GM12873 (cell line): ENCODE measurements around the gene MAP2.

ENCODE experiments used
- CTCF ChIP-seq: IDR thresholded peaks from 2 replicates; pipeline ENCODE4 v1.5.1; 2012; ENCODE audit warnings: low read depth, mild to moderate bottlenecking, moderate library complexity, low read length, control low read depth; ENCODE audit not compliant: insufficient read depth; ENCODE audit errors: missing control alignments

The MAP2 gene

GRCh38 chr2:209662021-209662420 lies 238.2 kb downstream of the MAP2 start:
- TF ChIP-seq CTCF: no peak

GRCh38 chr2:209663139-209663538 lies 239.3 kb downstream of the MAP2 start:
- no peak for TF ChIP-seq CTCF

GRCh38 chr2:209663656-209664055 lies 239.8 kb downstream of the MAP2 start:
- TF ChIP-seq CTCF: no peak

- TF ChIP-seq CTCF: no peak
These were observed 242.4 kb downstream of the MAP2 start for GRCh38 chr2:209666296-209666695.

- no peak for TF ChIP-seq CTCF
These were observed 247.3 kb downstream of the MAP2 start for GRCh38 chr2:209671020-209671680.

- TF ChIP-seq CTCF: no peak
These were observed 250.0 kb downstream of the MAP2 start for GRCh38 chr2:209673811-209674210.

GRCh38 chr2:209680596-209680995 lies 256.7 kb downstream of the MAP2 start:
- TF ChIP-seq CTCF: no peak

GRCh38 chr2:209681201-209681735 lies 257.4 kb downstream of the MAP2 start:
- TF ChIP-seq CTCF: no peak
